Nucleus accumbens (tissue), 56 donors: ENCODE data around the gene ZNF853.
A peak's percentile ranks its signal among the peaks of the same experiment; 100 is the strongest.

Source experiments
- DNase-seq, 56 donors: peaks; one replicate each; lab custom pipeline; 2025; lab: John Stamatoyannopoulos, UW

Gene ZNF853

DNA sequence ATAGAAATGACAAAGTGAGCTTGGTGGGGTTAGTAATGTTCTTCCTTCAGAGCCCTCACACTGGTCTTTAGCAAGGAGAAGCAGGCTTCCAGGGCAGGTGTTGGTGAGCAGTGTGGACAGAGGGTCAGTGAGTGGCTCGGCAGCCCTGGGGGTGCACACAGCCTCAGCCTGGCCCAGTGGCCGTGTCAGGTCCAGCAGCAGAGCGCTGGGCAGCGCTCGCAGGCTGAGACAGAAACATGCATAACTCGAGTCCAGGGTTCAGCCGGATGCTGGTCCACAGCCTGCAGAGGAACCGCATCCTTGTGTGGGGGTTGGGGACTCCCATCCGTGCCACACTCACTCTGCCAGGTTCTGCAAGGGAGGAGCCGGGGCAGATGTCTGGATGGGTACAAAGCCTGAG lies 11.0 kb upstream of the ZNF853 start:
- DNase-seq = no peak

DNA sequence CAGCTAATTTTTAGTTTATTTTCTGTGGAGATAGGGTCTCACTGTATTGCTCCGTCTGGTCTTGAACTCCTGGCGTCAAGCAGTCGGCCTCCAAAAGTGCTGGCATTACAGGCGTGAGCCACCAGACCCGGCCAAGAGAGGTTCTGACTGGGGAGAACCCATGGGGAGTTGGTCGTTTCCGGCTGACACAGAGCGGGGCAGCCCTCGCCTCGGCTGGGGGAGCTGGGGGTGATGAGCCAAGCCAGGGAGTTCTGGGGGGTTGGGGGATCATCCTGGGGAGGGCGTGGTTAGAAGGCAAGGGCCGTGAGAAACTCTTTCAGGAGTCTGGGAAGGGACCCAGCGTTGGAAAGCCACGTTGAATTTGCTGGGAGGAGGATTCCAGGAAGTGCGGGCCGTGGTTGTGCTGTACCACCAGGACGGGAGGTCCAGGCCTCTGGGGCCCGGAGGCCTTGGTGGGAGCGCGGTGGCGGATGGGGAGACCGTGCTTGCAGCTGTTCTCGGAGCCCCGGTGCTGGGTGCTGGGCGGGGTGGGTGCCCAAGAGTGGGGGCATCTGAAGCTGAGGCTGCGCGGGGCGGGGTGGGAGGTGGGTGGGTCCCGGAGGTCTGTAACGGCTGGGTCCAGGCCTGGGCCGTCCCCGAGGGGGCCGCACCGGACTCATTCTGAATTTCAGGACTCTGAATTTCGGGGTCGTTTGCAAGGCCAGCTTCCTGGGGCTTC lies 8.4 kb upstream of the ZNF853 start:
- no peak for DNase-seq

DNA sequence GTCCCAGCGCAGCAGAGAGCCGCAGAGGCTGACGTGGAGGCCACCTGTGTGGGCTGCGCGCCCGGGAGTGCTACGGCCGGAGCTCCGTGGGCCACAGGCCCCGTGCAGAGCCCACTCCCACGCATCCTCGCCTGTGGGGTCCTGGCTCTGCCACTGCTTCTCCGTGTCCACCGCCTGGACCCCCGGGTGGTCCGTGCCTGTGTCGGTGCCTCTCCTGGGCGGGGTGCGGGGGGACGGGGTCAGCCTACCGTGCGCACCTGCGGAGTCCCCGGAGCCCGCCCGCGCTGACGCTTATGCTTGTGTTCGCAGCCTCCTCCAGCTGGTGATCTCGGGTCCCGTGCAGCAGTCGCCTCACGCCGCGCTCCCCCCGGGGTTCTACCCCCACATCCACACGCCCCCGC lies 7.8 kb upstream of the ZNF853 start:
- DNase-seq = no peak

DNA sequence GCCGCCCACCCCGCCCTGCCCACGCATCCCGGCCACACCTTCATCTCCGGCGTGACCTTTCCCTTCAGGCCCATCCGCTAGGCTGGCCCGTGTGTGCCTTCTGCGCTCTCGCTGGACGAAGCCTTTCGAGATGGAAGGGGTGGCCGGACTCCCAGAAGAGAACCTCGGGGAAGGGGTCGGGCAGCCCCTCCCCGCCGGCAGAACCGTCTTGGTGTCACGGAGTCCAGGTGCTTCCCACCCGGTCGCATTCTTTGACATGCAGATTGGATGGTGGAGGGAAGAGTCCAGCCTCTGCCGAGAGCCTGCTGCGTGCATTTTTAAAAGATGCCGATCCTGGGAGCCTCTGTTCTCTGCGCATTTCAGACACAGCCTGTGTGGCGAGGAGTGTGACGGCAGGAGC lies 7.3 kb upstream of the ZNF853 start:
- DNase-seq = no peak

DNA sequence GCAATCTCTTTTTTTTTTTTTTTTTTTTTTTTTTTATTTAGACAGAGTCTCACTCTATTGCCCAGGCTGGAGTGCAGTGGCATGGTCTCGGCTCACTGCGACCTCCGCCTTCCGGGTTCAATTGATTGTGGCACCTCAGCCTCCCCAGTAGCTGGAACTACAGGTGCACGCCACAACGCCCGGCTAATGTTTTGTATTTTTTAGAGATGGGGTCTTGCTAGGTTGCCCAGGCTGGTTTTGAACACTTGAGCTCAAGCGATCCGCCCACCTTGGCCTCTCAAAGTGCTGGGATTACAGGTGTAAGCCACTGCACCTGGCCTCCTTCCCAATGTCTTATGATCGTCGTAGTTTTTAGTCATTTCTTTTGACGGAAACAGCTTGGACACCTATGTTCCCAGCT lies 6.6 kb upstream of the ZNF853 start:
- no peak for DNase-seq

DNA sequence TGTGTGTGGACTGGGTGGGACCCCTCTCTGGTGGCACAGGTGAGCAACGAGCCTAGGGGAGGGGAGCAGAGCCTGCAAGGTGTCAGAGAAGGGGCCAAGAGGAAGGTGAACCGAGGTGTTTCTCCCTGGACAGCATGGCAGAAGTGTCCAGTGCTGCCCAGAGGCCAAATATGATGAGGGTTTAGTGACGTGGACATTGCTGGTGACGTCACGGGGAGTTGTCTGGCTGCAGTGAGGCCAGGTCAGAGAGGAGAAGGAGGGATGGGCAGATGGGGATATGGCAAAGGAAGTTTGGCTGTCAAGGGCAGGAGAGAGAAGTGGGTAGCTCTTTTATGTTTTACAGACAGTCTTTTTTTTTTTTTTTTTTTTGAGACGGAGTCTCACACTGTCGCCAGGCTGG lies 2.6 kb upstream of the ZNF853 start:
- no peak for DNase-seq

DNA sequence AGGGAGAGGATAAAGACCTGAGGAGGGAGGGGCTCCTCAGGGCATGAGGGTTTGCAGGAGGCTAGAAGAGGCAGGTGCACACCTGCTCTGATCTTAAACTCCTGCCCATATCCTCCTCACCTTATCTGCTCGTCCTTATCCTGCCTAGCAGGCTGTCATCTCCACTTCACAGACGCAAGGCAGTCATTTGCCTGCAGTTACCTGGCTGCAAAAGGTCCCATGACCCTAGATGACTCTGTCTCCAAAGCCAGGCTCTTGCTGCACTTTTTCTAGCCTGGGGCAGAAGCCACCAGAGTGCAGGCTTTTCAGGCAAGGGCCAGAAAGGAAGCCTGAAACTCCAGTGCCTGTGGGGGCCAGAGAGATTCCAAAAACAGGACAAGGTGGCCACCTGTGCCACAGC lies 1.7 kb upstream of the ZNF853 start:
- DNase-seq = no peak

DNA sequence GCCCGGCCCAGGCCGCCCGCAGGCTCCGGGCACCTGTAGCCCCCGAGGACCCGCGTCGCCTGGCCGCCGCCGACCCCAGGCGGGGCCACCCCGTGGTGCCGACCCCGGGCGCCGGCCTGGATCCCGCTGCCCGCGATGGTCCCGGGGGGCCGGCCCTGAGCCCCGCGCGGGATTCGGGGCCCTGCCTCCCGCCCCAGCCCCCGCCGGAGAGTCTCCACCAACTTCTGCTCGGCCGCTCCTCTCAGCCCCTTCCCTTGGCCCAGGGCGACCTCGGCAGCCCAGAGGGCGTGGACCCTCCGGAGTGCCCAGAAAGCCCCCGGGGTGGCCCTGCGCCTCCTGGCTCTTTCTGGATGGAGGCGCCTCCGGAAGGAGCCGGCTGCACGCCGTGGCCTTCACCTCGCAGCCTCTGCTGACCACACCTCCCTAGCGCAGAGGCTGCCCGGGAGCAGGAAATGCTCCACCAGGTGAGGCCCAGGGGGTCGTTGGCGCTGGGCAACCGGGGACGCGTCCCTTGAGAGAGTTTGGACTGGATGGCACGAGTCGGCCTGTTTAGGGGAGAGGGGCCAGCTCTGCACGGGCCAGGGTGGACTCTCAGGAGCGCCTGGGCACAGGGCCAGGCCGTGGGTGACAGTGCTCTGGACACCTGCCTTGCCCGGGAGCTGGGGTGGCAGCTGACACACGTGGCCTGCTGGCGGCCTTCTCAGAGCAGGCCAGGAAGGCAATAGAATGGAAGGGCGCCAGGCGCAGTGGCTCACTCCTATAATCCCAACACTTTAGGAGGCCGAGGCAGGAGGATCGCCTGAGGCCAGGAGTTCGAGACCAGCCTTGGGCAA lies 529 bp downstream of the ZNF853 start:
- peak in 2 of 56 donors; percentile 4 to 14 for DNase-seq

DNA sequence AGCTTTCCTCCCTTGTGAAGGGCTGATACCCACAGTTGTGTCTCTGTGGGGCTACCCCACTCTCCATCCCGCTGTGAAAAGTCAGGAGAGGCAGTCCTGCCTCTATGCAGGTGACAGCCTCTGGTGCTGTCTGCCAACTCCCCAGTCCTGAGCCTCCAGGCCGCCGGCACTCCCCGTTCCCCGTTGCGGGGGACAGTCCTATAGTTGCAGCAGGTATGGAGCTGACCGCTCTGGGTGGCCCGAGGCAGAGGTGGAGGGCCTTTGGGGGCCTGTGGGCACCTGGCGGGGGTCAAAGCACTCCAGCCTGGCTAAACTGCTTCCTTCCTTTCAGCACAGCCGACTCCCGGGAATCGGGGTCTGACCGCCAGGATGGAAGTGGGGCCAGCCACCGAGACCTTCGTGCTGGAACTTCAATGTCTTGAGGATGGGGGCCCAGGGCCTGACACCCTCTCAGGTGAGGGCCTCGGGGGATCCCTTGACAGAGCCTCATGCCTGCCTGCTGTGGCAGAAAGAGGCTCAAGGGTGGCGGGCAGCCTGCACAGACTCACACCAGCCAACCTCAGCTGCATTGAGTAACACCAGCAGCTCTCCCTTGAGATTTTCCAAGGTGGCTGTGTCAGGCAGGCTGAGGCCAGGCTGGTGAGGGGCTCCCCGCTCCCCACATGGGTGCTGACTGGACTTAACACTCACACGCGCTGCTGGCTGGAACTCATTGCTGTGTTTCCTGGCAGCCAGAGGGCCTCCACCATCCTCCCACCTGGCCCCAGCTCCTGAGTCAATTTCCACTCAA lies 1.6 kb downstream of the ZNF853 start:
- DNase-seq = no peak

DNA sequence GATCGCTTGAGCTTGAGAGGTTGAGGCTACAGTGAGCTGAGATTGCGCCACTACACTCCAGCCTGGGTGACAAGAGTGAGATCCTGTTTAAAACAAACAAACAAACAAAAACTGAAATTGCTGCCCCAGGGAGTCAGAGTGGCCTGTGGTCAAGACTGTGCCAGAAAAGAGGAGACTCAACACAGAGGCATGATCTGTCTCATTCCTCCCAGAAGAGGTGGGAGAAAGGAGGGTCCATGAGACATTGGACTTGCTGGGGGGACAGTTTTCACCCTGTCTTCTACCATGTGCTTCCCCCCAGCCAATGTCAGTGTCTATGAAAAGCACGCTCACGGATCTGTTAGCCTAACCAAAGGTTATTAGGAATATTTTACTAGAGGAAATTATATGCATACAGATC lies 3.2 kb downstream of the ZNF853 start:
- no peak for DNase-seq

DNA sequence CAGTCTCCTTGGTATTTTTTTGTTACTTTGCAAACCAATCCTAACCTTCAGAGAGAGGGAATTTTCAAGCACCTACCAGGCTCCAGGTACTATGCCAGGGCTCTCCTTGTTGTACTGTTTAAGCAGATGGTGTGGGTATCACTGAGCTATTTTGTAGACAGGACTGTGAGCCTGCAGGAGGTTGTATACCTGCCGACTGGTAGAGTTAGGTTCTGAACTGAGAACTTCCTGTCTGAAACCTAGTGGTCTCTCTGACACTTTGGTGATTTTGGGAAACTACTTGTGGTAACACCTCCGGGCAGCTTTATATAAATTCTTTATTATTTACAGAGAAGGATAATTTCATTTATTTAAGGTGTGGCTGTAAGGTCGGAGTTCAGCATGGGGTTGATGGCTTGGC lies 4.6 kb downstream of the ZNF853 start:
- DNase-seq = no peak

DNA sequence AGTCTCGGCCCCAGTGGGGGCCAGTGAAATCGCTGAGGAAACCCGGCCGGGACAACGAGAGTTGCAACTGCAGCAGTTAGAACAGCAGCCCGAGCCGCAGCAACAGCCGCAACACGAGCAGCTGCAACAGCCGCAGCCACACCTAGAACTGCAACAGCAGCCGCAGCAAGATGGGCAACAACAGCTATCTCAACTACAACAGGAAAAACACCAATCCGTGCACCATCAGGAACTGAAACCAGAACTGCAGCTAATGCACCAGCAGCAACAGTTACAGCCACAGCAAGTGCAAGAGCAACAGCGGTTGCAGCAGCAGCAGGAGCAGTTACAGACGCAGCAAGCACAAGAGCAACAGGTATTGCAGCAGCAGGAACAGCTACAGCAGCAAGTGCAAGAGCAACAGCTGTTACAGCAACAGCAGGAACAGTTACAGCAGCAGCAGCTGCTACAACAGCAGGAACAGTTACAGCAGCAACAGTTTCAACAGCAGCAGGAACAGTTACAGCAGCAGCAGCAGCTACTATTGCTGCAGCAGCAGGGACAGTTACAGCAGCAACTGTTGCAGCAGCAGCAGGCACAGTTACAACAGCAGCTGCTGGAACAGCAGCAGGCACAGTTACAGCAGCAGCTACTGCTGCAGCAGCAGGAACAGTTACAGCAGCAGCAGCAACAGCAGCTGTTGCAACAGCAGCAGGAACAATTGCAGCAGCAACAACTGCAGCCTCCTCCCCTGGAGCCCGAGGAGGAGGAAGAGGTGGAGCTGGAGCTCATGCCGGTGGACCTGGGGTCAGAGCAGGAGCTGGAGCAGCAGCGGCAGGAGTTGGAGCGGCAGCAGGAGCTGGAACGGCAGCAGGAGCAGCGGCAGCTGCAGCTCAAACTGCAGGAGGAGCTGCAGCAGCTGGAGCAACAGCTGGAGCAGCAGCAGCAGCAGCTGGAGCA lies 6.1 kb downstream of the ZNF853 start:
- no peak for DNase-seq

DNA sequence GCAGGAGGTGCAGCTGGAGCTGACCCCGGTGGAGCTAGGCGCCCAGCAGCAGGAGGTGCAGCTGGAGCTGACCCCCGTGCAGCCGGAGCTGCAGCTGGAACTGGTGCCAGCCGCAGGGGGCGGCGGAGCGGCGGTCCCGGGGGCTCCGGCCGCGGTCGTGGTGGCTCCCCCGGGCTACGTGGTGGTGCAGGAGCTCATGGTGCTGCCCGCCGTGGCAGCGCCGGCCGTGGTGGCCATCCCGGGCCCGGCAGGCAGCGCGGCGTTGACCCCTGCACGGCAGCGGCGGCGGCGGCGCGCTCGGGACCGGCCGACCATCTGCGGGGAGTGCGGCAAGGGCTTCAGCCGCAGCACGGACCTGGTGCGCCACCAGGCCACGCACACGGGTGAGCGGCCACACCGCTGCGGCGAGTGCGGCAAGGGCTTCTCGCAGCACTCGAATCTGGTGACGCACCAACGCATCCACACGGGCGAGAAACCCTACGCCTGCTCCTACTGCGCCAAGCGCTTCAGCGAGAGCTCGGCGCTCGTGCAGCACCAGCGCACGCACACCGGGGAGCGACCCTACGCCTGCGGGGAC lies 6.8 kb downstream of the ZNF853 start:
- DNase-seq = no peak

DNA sequence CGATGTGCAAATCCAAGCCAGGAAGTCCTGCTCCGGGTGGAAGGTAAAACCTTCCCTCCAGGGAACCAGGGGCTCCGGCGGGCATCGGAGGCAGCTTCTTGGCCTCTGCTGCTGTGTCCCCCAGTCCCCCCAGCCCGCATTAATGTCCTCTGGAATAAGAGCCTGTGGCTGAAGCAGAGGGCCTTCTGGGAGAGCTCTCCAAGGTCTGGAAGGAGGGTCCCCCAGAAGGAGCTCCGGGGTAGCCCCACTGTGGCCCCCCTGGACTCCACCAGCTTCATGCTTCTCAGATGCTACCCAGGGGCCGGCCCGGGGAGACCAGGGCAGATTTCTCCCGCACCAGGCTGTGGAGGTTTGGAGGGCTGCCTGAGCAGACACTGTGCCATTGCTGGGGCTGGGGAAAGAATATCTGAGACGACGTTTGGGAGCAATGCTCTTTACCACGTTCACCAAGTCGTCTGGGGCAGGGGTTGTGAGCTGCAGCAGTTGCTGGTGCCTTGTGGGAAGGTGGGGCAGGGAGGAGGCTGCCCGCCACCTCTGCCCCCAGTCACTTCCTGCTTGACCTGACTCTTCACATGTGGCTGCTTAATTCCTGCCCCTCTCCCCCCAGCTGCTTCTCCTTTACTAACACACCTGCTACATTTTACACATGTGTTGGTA lies 8.3 kb downstream of the ZNF853 start:
- DNase-seq = no peak

DNA sequence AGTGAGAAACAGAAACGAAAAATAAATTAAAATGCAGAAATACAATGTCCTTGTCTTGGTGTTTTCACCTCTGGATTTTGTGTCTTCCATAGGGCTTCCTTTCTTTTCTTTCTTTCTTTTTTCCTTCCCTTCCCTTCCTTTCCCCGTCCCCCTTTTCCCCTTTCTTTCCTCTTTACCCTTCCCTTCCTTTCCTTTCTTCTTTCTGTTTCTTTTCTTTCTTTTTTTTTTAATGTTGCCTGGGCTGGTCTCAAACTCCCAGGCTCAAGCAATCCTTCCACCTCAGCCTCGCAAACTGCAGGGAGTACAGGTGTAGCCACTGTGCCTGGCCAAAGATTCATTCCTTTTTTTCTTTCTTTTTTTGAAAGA lies 8.8 kb downstream of the ZNF853 start:
- DNase-seq = no peak

DNA sequence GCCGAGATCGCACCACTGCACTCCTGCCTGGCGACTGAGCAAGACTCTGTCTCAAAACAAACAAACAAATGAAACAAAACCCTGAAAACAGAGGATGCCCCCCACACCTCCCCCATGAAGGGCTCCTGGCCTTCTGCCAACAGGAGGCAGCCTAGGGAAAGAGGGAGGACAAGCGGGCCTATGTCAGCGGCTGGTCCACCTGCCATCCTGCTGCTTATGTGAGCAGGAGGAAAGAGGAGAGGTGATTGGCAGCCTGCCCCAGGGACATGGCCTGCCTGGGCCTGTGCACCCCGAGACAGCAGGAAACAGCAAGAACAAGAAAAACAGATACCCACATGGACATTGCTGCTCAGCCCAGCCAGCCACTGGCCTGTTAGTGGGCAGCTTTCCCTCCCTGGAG lies 12.6 kb downstream of the ZNF853 start:
- DNase-seq = no peak

DNA sequence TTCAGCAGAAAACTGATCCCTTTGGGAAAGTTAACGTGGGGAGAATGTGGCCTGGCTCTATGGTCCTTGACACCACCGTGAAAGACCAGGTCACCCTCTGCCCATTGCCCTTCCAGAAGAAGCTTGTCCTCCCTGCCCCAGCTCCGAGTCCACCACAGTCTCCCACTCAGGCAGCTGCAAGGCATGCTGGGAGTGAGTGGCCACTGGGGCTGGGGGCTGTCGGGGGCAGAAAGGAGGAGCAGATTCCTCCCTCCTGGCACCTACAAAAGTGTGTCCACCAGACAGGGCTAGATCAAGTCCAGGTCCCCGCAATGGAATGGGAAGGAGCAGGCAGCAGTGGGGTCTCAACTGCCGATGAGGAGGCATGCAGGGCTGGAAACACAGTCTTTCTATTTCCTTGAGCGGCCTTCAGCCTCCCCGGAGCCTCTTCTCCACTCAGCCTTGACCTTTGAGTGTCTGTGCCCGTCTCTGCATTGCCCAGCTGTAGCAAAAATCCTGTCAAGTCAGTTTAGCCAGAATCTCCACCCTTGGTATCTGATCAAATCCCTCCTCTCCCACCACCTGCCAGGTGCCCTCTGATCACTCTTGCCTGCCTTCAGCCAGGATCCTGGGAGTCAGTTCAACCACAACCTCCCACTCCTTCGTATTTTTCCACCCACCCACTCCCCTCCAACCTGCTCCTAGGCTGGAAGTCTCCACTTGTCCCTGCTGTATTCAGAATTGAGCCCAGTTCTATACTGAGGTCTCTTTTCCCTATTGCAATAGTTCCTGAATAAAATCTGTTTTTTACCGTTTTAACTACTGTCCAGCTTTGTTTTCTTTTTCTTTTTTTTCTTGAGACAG lies 14.8 kb downstream of the ZNF853 start:
- no peak for DNase-seq

DNA sequence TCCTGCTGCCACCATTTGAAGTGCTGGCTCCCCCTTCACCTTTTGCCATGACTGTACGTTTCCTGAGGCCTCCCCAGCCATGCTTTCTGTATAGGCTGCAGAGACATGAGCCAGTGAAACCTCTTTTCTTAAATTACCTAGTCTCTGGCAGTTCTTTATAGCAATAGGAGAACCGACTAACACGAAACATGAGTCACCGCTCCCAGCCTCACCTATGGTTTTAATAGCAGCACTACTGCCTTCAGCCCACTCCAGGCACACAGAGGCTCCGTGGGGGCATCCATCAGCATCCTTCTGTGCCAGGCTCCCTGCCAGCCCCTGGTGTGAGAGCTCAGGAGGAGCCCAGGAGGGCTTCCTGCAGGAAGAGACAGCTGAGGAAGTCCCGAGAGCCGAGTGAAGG lies 16.2 kb downstream of the ZNF853 start:
- DNase-seq = peak in 19 of 56 donors; percentile 10 to 68 (median 25)
